Renal cortical epithelial cell (primary cell): Measurements from ENCODE around the gene RNU5D-1. TPM values are rescaled to one million over a fixed set of nuclear protein-coding genes. Genes with fewer than 3 reads are reported as not detected.

Experiments
- DNase-seq: peaks from one replicate; pipeline ENCODE4 v3.0.0-alpha.2; 2011; ENCODE audit warnings: low read depth
- total RNA-seq: library from RNA; depleted of rRNA; stranded (reverse); fragments of >200 nt; gene quantifications from 2 replicates; pipeline ENCODE4 v1.2.3, GENCODE V29; 2014

Gene RNU5D-1
- total RNA-seq, 1 donor from 2014 or later, result not detected

DNA sequence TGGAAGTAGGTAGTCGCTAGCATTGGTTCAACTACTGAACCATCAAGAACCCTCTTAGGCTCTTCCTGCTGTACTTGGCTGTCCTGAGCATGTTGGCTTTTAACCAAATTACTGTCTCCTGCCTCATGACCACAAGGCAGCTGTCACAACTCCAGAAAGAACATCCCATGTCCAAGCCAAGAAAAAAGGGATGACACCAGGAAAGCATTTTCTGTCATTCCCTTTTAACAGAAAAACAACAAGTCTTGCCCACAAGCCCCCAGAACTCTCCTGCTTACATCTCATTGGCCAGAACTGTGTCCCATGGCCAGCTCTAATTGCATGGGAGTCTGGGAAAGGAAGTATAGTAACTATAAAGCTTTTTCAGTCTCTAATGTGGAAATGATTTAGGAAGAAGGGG is 2.4 kb upstream of the RNU5D-1 start:
- peak; percentile 69 for DNase-seq

GRCh38 chr1:44724955-44725698 is 5.8 kb downstream of the RNU5D-1 start:
- DNase-seq, result no peak

- DNase-seq, result no peak
These were observed 6.5 kb downstream of the RNU5D-1 start for GRCh38 chr1:44724296-44724954.

DNA sequence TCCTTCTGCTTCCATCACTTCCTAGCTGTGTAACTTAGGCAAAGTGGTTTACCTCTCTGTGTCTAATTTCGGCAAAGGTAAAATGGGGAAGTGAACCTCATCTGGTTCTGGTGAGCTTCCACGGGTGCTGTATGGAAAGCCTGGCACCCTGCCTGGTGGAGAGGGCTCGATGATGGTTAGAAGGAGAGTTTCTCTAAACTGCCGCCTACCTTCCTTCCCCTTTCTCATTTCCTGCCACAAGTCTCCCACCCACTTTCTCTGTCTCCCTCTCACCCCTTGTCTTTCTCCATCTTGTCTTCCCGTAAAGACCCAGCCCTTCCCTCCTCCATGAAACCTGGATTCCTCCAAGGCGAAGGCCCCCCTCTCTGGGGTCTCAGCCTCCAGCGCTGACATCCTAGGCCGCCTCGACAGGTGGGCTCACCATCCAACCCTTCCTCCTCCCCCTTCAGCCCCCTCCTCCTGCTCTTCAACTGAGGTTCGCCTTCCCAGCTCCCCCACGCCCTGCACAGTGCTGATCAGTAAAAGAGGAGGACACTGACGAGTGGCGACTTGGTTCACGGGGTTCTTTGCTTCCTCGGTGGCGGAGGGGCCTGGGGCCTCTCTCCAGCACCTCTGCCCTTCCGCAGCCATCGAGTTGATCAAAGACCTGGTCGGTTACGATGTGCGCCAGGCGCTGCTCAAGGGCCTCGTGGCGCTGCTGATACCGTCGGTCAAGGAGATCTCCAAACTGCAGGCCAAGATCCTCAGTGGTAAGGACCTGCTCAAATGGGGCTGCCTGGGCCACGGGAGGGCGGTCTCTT is 7.3 kb downstream of the RNU5D-1 start:
- DNase-seq, result no peak

DNA sequence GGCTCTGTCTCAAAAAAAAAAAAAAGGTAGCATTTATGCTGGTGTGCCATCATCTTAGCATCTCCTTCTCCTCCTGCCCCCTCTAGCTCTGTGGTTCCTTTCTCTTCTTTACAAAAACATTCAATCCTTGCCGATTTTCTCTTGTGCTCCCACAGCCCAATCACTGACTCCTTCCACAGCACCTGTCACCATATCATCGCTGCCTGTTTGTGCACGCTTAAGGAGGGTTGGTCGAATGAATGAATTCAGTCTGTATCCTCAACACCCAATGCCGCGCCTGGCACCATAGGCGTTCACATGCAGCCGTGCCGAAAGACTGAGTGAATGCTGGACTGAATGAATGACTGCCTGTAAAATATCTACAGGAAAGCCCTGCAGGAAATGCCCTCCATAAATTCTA is 7.9 kb downstream of the RNU5D-1 start:
- no peak for DNase-seq

DNA sequence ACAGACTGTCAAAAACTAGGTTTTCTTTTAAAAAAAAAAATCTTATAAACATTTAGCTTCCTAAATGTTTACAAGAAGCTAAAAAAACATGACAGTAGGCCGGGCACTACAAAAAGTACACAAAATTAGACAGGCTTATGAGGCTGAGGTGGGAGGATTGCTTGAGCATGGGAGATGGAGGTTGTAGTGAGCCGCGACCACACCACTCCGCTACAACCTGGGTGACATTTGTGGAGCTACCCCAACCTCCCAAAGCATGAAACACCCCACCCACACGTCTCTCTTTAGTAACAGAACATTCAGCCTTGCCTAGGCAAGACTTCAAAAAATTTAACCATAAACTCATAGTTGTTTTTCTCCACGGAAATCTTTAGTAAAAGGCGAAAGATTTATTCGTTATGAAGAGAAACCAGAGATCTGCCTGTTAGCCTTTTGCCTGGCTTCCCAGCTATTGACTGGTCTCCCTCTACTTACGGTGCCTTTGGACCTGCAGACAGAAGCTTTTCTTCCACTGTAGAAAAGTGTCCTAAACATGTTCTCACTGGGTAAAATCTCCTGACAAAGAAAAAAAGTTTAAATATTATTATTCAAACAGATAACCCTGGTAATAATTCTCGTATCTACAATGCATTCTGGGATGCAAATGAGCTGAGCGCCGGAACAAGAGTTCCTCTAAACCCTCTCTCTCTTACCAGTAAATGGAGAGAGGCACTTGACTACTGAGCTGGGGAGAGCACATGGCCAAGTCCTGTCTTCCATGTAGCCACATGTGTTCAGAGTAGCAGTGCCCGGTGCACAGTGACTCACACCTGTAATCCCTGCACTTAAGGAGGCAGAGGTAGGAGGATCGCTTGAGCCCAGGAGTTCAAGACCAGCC is 9.2 kb downstream of the RNU5D-1 start:
- DNase-seq, result peak; percentile 76

DNA sequence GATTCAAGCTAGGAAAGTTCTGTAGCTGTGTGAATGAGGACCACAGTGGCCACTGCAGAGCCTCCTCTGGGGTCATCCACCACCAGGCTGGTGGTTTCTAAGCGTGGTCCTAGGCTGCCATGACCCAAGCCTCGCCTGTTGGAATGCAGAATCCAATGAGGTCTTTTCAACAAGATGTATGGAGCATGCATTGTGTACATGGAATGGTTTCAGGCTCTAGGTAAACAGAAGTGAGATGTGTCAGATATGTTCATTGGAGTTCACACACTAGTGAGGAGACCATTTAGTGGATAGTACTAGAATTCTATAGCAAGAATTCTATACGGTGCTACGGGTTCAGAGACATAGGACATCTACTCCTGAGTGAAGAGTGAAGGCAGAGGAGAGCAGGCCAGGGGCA is 10.7 kb downstream of the RNU5D-1 start:
- no peak for DNase-seq

DNA sequence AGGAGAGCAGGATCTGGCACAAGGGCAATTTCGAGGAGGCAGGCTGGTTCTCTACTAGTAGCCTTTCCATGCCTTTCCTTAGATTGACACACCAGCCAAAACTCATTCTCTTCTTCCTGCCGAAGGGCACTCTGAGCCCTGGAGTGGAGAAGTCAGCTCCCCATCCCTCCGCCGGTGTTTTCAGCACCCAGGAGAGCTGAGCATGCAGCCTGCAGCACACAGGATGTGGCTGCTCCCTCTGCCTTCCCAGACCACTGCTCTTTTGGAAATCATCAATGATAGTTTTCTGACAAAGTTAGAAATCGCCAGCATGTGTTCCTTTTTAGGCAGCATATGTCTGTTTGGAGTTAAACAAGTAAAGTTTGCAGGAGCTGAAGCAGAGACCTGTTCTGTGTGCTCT is 11.7 kb downstream of the RNU5D-1 start:
- no peak for DNase-seq

GRCh38 chr1:44718091-44718490 is 12.9 kb downstream of the RNU5D-1 start:
- no peak for DNase-seq

- no peak for DNase-seq
These were observed 13.3 kb downstream of the RNU5D-1 start for GRCh38 chr1:44717653-44718052.

GRCh38 chr1:44717156-44717555 is 13.8 kb downstream of the RNU5D-1 start:
- DNase-seq, result no peak

DNA sequence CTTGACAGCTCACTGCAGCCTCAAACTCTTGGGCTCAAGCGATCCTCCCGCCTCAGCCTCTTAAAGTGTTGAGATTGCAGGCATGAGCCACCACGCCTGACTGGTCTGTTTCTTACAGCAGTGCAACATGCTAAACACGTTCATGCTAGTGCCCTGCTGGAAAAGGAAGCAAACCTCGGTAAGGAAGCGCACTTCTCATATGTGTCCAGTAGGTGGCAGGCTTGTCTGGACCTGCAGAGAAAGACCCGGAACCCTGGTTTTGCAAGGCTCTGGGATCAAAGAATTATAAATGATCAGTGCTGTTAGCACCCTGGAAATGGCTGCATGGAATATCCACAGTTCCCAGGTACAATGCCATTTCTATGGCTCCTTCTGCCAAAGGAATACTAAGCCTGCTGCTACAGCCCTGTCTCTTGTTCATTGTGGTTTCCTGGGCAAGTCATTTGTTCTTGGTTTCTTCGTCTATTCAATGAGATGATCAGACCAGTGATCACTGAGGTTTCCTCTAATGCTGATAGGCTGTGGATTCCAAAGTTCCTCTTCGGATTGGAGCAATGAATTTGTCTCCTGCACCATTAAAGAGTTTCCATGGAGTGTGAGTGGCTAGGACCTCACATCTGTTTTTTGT is 15.9 kb downstream of the RNU5D-1 start:
- peak; percentile 64 for DNase-seq

DNA sequence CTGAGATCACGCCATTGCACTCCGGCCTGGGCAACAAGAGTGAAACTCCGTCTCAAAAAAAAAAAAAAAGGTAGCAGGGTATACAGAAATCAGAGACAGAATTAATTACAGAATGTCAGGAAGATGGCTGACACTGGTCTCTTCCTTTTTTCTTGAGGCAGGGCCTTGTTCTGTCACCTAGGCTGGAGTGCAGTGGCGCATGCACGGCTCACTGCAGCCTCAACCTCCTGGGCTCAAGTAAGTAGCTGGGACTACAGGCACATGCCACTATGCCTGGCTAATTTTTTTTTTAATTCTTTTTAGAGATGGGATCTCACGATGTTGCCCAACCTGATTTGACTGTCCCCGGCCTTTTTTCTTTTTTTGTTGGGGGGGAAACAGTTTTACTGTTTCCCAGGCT is 16.4 kb downstream of the RNU5D-1 start:
- DNase-seq, result no peak

GRCh38 chr1:44713321-44713781 is 17.6 kb downstream of the RNU5D-1 start:
- DNase-seq, result peak; percentile 66

DNA sequence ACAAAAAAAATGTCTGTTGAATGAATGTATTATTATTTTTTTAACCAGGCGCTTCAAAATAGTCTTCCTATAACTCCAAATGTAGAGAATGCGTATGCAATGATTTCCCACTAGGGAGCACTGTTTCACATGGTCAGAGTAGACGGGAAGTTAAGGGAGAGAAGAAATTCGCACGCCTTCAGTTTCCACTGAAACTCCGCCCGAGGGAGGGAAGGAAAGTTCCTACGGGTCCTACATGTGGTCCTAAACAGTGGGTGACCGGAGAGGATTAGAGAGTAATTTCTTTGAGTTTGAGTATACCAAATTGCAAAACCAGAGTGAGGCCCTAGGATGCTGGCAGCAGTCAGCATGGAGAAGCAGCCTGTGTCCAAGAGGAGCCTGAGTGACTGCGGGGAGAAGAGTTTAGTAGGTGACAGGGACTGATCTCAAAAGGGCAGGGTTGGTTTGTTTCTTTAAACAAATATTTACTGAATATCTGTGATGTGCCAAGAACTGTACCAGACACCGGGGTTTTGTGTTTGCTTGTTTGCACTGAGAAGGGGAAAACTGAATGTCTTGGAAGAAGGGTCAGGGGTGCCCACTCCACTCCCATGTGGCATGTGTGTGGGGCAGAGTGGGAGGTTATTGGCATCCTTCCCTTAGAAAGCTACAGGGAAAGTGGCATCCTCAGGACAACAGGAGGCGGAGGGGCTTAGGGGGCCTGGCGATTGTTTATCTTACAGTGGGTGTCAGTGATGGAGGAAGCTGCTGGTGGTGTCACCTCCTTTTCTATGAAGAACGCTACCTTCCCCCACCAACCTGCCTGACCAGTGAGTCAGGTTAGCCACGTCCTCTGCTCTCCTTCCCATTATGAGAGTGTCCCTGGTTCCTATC is 22.8 kb downstream of the RNU5D-1 start:
- DNase-seq, result peak; percentile 54

GRCh38 chr1:44707112-44707881 is 23.7 kb downstream of the RNU5D-1 start:
- peak; percentile 96 for DNase-seq

- no peak for DNase-seq
These were observed 25.0 kb downstream of the RNU5D-1 start for GRCh38 chr1:44705938-44706337.

DNA sequence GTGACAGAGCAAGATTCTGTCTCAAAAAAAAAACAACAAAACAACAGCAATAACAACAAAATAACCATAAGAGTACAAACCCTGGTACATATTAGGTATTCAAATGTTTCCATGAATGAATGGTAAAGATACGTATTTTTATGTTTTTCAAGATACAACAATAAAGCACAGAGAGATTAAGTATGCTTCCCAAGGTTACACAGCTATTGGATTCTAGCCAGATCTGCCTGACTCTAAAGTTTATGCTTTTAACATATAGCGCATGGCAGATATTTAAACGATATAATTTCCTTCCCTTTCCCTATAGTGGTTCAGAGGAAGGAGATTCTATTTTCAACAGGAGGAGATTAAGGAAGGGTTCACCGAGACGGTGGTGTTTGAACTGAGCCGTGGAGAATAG is 25.5 kb downstream of the RNU5D-1 start:
- DNase-seq, result no peak

GRCh38 chr1:44701141-44701573 is 29.8 kb downstream of the RNU5D-1 start:
- peak; percentile 41 for DNase-seq
